Small intestine (tissue), 7 donors: Measurements from ENCODE around the gene UBTF. TPM values are rescaled to one million over a fixed set of nuclear protein-coding genes. Genes with fewer than 3 reads are reported as not detected.
"Not testable (repeated sequence)": the region's sequence is repeated elsewhere in the genome, so short reads cannot be mapped to it uniquely, and the experiment has no call there.

ENCODE experiments used
- DNase-seq, 2 donors: peaks; one replicate each; pipeline versions ENCODE4 v3.0.0 to v3.0.0-alpha.2; 2013
- FAIRE-seq: peaks from 2 replicates; lab custom pipeline; 2012; peaks lifted over from hg19 to GRCh38; lab: Jason Lieb, UNC
- H3K27ac ChIP-seq, 3 donors: one replicate each; pipeline ENCODE4 v1.5.1; 2013; ENCODE audit warnings: low read length in 2 of 3, mild to moderate bottlenecking in 2 of 3, control low read depth in 1 of 3, inconsistent platforms in 1 of 3, low read depth in 1 of 3, moderate library complexity in 1 of 3
- H3K27me3 ChIP-seq, 3 donors: one replicate each; pipeline ENCODE4 v1.6.1; 2013; ENCODE audit warnings: low read length in 3 of 3, inconsistent platforms in 1 of 3; ENCODE audit not compliant: control insufficient read depth in 3 of 3, insufficient read depth in 3 of 3
- H3K36me3 ChIP-seq, 3 donors: one replicate each; pipeline ENCODE4 v1.6.1; 2013; ENCODE audit warnings: low read length in 3 of 3, inconsistent platforms in 1 of 3, low read depth in 1 of 3, mild to moderate bottlenecking in 1 of 3, moderate library complexity in 1 of 3; ENCODE audit not compliant: control insufficient read depth in 3 of 3, insufficient read depth in 2 of 3
- H3K4me1 ChIP-seq, 3 donors: one replicate each; pipeline ENCODE4 v1.6.1; 2013; ENCODE audit warnings: low read length in 2 of 3, inconsistent platforms in 1 of 3, low read depth in 1 of 3, mild to moderate bottlenecking in 1 of 3, moderate library complexity in 1 of 3; ENCODE audit not compliant: control insufficient read depth in 3 of 3, insufficient read depth in 2 of 3
- H3K4me3 ChIP-seq, 3 donors: one replicate each; pipeline ENCODE4 v1.5.1; 2013; ENCODE audit warnings: low read length in 3 of 3, control low read depth in 1 of 3, inconsistent platforms in 1 of 3, low read depth in 1 of 3, mild to moderate bottlenecking in 1 of 3, moderate library complexity in 1 of 3
- H3K9me3 ChIP-seq, 2 donors: one replicate each; pipeline ENCODE4 v1.6.1; 2013; ENCODE audit warnings: low read depth in 1 of 2, low read length in 1 of 2; ENCODE audit not compliant: control insufficient read depth in 2 of 2, insufficient read depth in 1 of 2
- WGBS, 3 donors: extraction: QIAGEN DNeasy Blood & Tissue Kit; methylation state at CpG; one replicate each; pipeline ENCODE4 v1.1.7; 2013; 5-methylcytosine and 5-hydroxymethylcytosine counted together
- polyA plus RNA-seq, 4 donors: library from polyadenylated mRNA; stranded (reverse) in 3 of 4; unstranded in 1 of 4; fragments of 200-250 nt in 3 of 4; fragments of 120-200 nt in 1 of 4; gene quantifications; one replicate each; pipeline versions ENCODE4 v1.2.1 to v1.2.3, GENCODE V29; 2013
- donor health status: healthy with polysubstance abuse.
- donor health status: control.
- donor health status: control.
- donor health status: Bipolar disorder and iron deficiency.
- donor health status: healthy.

Gene UBTF
- polyA plus RNA-seq, 4 donors, result 32.7 to 61.8 (median 38.2) TPM

DNA sequence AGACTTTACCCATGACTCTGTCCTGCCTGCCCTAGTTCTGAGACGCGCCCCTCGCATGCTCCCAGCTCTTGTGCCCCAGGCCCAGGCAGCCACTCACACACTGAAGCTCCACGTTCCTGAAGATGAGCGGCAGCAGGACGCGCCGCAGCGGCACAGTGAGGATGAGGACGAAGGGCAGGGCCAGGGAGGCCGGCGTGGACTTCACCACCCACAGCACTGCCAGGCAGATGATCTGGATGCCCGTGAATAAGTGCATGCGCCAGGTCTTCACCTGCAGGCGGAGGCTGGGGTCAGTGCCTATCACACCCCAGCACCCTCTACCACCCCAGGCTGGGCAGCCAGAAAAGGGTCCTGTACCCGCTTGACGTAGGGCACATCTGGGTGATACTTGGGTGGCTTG, 31.6 kb upstream of the UBTF start:
- FAIRE-seq, result no peak
- H3K4me1 ChIP-seq, result peaks cover 0 to 8% (median 6%) of the 10 kb centered on the region in 3 donors

DNA sequence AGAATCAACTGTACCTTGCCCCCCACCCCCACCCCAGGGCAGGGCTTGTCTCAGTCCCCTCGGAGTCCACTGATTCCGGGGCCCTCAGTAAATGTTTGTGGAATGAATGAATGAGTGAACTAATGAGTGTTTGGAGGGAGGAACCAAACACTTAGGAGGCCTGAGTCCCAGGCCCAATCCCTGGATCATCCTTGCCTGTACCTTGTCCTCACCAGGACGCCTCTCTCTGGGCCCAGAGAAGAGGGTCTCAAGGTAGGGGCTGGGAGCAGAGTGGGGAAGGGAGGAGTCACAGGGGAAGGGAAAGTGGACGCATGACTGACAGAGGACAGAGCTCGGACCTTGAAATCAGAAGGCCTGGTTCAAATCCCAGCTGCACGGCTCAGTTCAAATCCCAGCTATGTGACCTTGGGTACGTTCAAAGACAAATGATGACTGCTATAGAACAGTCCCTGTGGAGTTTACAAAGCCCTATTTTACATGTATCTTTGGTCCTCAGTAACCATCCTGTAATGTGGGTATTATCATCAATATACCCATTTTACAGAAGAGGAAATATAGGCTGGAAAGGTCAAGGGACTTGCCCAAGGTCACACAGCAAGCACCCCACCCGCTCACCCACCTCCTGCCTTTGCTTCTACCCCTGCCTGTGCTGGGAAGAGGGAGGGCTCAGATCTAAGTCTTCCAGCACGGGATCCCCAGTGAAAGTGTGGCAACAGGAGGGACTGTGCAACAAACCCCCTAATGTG, 30.2 kb upstream of the UBTF start:
- FAIRE-seq, result no peak
- no peak overlapping the region for H3K27ac ChIP-seq
- WGBS, 3 donors, result 76 to 87% (median 85%) methylated on average over 9 of the region's 9 CpGs

More for the DNA sequence above, 31.6 kb upstream of the UBTF start:
- H3K9me3 ChIP-seq, result no peaks in the 10 kb centered on the region
- no peak overlapping the region for H3K4me3 ChIP-seq
- no peaks in the 10 kb centered on the region for H3K36me3 ChIP-seq
- DNase-seq, result no peak
- peaks cover 0 to 5% (median 0%) of the 10 kb centered on the region in 3 donors for H3K27me3 ChIP-seq
- 89 to 94% (median 91%) methylated on average over 16 to 17 of the region's 17 CpGs for WGBS, 3 donors
- H3K27ac ChIP-seq, result no peak overlapping the region

DNA sequence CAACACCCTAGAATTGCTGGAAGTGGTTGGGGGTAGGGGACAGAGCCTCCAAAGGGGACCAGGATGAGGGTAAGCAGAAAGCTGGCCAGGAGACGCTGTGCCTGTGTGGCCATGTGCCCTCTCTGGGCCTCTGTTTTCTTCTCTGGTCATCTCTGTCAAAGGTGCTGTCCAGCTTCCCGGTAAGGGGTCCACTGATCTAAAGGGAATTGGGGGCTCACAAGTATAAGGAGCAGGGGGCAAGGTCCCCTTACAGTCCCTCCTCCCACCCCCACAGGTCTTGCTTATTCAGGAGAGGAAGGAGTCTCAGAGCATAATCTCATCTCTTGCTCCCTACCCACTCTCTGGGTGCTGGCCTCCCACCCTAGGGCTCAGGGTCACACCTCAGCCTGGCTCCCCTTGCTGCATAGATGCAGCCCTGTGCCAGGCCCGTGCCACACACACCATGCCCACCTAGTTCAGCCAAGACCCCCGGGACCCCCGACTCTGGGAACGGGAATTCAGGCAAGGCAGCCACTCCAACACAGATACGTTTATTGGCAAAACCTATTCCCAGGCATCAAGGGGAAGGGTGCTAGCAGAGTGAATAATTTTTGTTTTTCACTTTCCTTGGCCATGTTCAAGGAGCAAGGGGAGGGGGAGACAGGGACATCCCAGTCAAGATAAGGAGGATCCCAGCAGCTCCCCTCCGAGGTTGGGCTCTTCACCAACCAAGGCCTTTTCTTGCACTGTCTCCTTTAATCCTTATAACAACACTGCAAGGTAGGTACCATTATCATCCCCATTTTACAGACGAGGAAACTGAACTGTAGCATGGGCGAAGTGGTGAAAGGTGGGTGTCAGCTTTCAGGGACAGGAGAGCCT, 28.6 kb upstream of the UBTF start:
- H3K27ac ChIP-seq, result no peak overlapping the region
- H3K9me3 ChIP-seq, result no peaks in the 10 kb centered on the region
- H3K27me3 ChIP-seq, result no peaks in the 10 kb centered on the region
- H3K36me3 ChIP-seq, result no peaks in the 10 kb centered on the region
- H3K4me3 ChIP-seq, result no peak overlapping the region
- H3K4me1 ChIP-seq, result peaks cover 0 to 11% (median 8%) of the 10 kb centered on the region in 3 donors
- FAIRE-seq (no peak), DNase-seq (no peak)
- WGBS, 3 donors, result 85% methylated on average over 10 of the region's 10 CpGs

More for the DNA sequence above, 30.2 kb upstream of the UBTF start:
- DNase-seq, result no peak
- Histone ChIP-seq H3K36me3 (no peaks in the 10 kb centered on the region), H3K4me3 (no peak overlapping the region), H3K27me3 (no peaks in the 10 kb centered on the region), H3K4me1 (peaks cover 0 to 11% (median 8%) of the 10 kb centered on the region in 3 donors), H3K9me3 (no peaks in the 10 kb centered on the region)

DNA sequence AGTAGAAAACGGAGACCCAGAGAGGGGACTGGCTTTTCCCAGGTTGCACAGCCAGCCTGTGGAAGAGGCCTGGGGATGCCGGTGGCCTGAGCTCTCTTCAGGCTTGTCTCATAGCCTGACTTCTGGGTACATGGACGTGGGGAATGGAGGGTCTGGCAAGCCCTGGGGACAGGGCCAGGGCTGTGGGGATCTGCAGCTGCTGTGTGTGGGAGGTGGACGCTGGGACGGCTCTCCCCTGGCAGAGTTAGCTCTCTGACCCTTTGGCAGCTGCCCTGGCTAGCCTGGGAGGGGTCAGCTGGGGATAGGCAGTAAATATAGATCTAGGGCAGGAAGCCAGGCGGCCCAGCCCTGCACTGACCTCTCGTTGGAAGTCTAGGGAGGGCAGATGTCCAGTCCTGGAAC, 28.0 kb upstream of the UBTF start:
- H3K27ac ChIP-seq, result no peak overlapping the region
- no peaks in the 10 kb centered on the region for H3K9me3 ChIP-seq
- DNase-seq, result no peak
- H3K27me3 ChIP-seq, result no peaks in the 10 kb centered on the region
- H3K36me3 ChIP-seq, result no peaks in the 10 kb centered on the region
- no peak for FAIRE-seq
- no peak overlapping the region for H3K4me3 ChIP-seq
- 52 to 75% (median 72%) methylated on average over 5 to 7 of the region's 7 CpGs for WGBS, 3 donors
- H3K4me1 ChIP-seq, result peaks cover 0 to 11% (median 8%) of the 10 kb centered on the region in 3 donors

DNA sequence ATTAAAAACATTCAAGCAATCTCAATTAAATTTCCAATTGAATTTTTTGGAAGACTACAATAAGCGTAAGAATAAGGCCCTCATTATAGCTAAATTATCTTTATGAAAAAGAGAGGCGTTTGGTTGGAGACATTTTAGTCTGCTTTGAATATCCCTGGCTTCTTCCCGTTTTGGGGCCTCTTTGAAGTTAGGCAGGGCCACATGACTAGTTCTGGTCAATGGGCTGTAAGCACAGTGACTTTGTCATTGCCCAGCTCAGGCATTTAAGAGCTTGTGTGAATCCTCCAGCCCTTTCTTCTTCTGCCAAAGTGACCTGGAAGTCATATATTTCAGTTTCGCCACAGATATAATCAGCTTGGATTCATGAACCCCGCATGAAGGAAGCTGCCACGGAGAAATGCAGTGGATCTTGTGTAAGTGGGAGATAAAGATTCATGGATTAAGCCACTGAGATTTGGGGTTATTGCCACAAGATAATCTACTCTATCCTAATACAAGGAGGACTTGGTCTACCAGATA, 21.7 kb upstream of the UBTF start:
- Histone ChIP-seq H3K27ac (no peak overlapping the region), H3K4me1 (peaks cover 0 to 4% (median 3%) of the 10 kb centered on the region in 3 donors), H3K4me3 (no peak overlapping the region), H3K9me3 (no peaks in the 10 kb centered on the region), H3K27me3 (no peaks in the 10 kb centered on the region), H3K36me3 (no peaks in the 10 kb centered on the region)
- no peak for FAIRE-seq
- no peak for DNase-seq
- WGBS, 3 donors, result 64 to 70% (median 69%) methylated on average over 6 of the region's 6 CpGs

DNA sequence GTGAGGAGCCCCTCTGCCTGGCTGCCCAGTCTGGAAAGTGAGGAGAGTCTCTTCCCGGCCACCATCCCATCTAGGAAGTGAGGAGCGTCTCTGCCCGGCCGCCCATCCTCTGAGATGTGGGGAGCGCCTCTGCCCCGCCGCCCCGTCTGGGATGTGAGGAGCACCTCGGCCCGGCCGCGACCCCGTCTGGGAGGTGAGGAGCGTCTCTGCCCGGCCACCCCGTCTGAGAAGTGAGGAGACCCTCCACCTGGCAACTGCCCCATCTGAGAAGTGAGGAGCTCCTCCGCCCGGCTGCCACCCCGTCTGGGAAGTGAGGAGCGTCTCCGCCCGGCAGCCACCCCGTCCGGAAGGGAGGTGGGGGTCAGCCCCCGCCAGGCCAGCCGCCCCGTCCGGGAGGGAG, 18.4 kb upstream of the UBTF start:
- not testable (repeated sequence) for H3K36me3 ChIP-seq, FAIRE-seq, DNase-seq, H3K4me1 ChIP-seq, H3K27me3 ChIP-seq, H3K9me3 ChIP-seq, H3K4me3 ChIP-seq, H3K27ac ChIP-seq
- 94 to 98% (median 94%) methylated on average over 8 to 24 of the region's 28 CpGs for WGBS, 3 donors

DNA sequence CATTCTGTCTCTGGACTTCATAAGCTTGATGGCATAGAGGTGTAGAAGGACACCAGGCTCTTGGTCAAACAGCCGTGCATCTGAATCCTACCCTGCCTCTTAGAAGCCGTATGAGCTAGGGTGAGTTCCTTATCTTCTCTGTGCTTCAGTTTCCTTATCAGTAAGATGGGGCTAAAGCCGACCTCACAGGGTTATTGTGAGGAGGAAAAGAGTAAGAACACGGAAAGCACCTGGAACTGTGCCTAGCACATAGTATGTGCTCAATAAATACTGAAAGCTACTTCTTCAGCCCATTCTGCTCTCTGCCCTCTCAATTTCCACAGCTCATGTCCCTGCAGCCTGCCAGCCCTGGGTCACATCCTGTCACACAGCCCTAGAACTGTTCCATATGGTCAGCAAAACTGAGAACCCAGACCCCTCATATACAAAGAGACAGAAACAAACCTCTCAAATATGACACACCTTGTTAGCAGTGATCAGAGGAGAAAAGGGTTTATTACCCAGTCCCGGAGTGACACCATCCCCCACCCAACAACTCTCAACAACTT, 17.0 kb upstream of the UBTF start:
- no peaks in the 10 kb centered on the region for H3K36me3 ChIP-seq
- no peak overlapping the region for H3K27ac ChIP-seq
- no peak overlapping the region for H3K4me3 ChIP-seq
- H3K27me3 ChIP-seq, result no peaks in the 10 kb centered on the region
- FAIRE-seq, result no peak
- WGBS, 3 donors, result 27 to 56% (median 35%) methylated on average over 5 of the region's 5 CpGs
- no peaks in the 10 kb centered on the region for H3K4me1 ChIP-seq
- no peak for DNase-seq
- no peaks in the 10 kb centered on the region for H3K9me3 ChIP-seq

DNA sequence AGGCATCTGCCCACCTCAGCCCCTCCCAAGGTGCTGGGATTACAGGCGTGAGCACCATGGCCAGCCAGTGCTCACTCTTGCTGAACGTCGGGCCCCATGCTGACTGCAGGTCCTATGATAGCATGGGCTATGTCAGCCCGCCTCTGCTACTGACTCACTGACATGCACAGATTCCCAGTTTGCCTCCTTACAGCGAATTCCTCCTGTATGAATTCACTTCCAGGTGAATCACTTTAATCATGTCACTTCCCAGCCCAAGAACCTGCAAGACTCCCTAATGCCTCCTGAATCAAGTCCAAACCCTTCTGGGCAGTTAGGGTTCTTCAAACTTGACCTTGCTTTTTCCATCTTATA, 16.1 kb upstream of the UBTF start:
- Histone ChIP-seq H3K27me3 (no peaks in the 10 kb centered on the region), H3K9me3 (no peaks in the 10 kb centered on the region), H3K27ac (no peak overlapping the region), H3K4me3 (no peak overlapping the region), H3K4me1 (no peaks in the 10 kb centered on the region), H3K36me3 (no peaks in the 10 kb centered on the region)
- 75 to 80% (median 76%) methylated on average over 5 of the region's 5 CpGs for WGBS, 3 donors
- no peak for FAIRE-seq
- no peak for DNase-seq
